ENCODE measurements around the gene IGBP1.

GRCh38 chrX:70129816-70130215, 3.4 kb upstream of the IGBP1 start:
- TF ChIP-seq POLR2A (IDR thresholded peaks at IDR 0.05; ENCODE audit: low read length) (no peak), GATA1 (IDR thresholded peaks at IDR 0.05; ENCODE audit: low read depth, low read length) (no peak)

Data from erythroblast (primary cell).